ENCODE measurements around the gene SLCO4A1. TPM values are rescaled to one million over a fixed set of nuclear protein-coding genes. Genes with fewer than 3 reads are reported as not detected.

Gene SLCO4A1
- total RNA-seq, 1 donor from 2014 or later: 1.7 TPM

- ATAC-seq (no peak), DNase-seq (ENCODE audit: low spot score) (no peak)
Observed at GRCh38 chr20:62650551-62651284, 8.4 kb downstream of the SLCO4A1 start.

GRCh38 chr20:62651285-62652021, 9.2 kb downstream of the SLCO4A1 start:
- peak; percentile 65 for DNase-seq (ENCODE audit: low spot score)
- ATAC-seq: peak; percentile 43

GRCh38 chr20:62652041-62652893, 10.0 kb downstream of the SLCO4A1 start:
- DNase-seq (ENCODE audit: low spot score): peak; percentile 90
- peak; percentile 83 for ATAC-seq

GRCh38 chr20:62652894-62653305, 10.6 kb downstream of the SLCO4A1 start:
- DNase-seq (ENCODE audit: low spot score) (no peak), ATAC-seq (no peak)

GRCh38 chr20:62653373-62653772, 11.1 kb downstream of the SLCO4A1 start:
- ATAC-seq (no peak), DNase-seq (ENCODE audit: low spot score) (no peak)

- DNase-seq (ENCODE audit: low spot score): no peak
Observed at GRCh38 chr20:62653951-62654685, 11.8 kb downstream of the SLCO4A1 start.

GRCh38 chr20:62655282-62656196, 13.2 kb downstream of the SLCO4A1 start:
- DNase-seq (ENCODE audit: low spot score) (no peak), ATAC-seq (no peak)

More at GRCh38 chr20:62653951-62654685, 11.8 kb downstream of the SLCO4A1 start:
- no peak for ATAC-seq

GRCh38 chr20:62656197-62656918, 14.1 kb downstream of the SLCO4A1 start:
- DNase-seq (ENCODE audit: low spot score) (no peak), ATAC-seq (no peak)

- ATAC-seq (no peak), DNase-seq (ENCODE audit: low spot score) (no peak)
Observed at GRCh38 chr20:62656919-62657588, 14.8 kb downstream of the SLCO4A1 start.

- ATAC-seq (no peak), DNase-seq (ENCODE audit: low spot score) (no peak)
Observed at GRCh38 chr20:62657589-62657942, 15.3 kb downstream of the SLCO4A1 start.

GRCh38 chr20:62657956-62658355, 15.7 kb downstream of the SLCO4A1 start:
- no peak for ATAC-seq

GRCh38 chr20:62658593-62659178, 16.4 kb downstream of the SLCO4A1 start:
- DNase-seq (ENCODE audit: low spot score) (no peak), ATAC-seq (no peak)

More at GRCh38 chr20:62657956-62658355, 15.7 kb downstream of the SLCO4A1 start:
- DNase-seq (ENCODE audit: low spot score): no peak

- no peak for DNase-seq (ENCODE audit: low spot score)
- ATAC-seq: no peak
Observed at GRCh38 chr20:62659488-62660239, 17.4 kb downstream of the SLCO4A1 start.

- DNase-seq (ENCODE audit: low spot score): no peak
- ATAC-seq: no peak
Observed at GRCh38 chr20:62660240-62660615, 17.9 kb downstream of the SLCO4A1 start.

- DNase-seq (ENCODE audit: low spot score) (no peak), ATAC-seq (no peak)
Observed at GRCh38 chr20:62660768-62661167, 18.5 kb downstream of the SLCO4A1 start.

GRCh38 chr20:62661647-62662046, 19.3 kb downstream of the SLCO4A1 start:
- ATAC-seq (no peak), DNase-seq (ENCODE audit: low spot score) (no peak)

GRCh38 chr20:62662422-62662821, 20.1 kb downstream of the SLCO4A1 start:
- no peak for DNase-seq (ENCODE audit: low spot score)
- no peak for ATAC-seq

All from left lobe of liver (tissue), 2 donors.